Measurements from ENCODE around the gene CYLC2. TPM values are rescaled to one million over a fixed set of nuclear protein-coding genes. Genes with fewer than 3 reads are reported as not detected.

The CYLC2 gene
- polyA plus RNA-seq, 4 donors = not detected

GRCh38 chr9:102986425-102986824 lies 8.7 kb upstream of the CYLC2 start:
- no peaks in the 10 kb centered on the region for H3K4me1 ChIP-seq (ENCODE audit: control insufficient read depth in 3 of 3, insufficient read depth in 2 of 3, low read depth in 1 of 3, low read length in 2 of 3)
- WGBS, 3 donors = 77 to 95% (median 88%) methylated on average over 1 of the region's 1 CpG
- H3K4me3 ChIP-seq (ENCODE audit: low read depth in 1 of 3, low read length in 3 of 3) = no peak overlapping the region
- H3K27me3 ChIP-seq (ENCODE audit: control insufficient read depth in 3 of 3, insufficient read depth in 3 of 3, low read length in 3 of 3) = no peaks in the 10 kb centered on the region
- H3K36me3 ChIP-seq (ENCODE audit: control insufficient read depth in 3 of 3, insufficient read depth in 2 of 3, low read depth in 1 of 3, low read length in 3 of 3) = no peaks in the 10 kb centered on the region
- DNase-seq (no peak), FAIRE-seq (no peak)
- H3K27ac ChIP-seq (ENCODE audit: low read depth in 1 of 3, low read length in 2 of 3) = no peak overlapping the region
- H3K9me3 ChIP-seq (ENCODE audit: control insufficient read depth in 2 of 2, insufficient read depth in 1 of 2, low read depth in 1 of 2, low read length in 1 of 2) = no peaks in the 10 kb centered on the region

DNA sequence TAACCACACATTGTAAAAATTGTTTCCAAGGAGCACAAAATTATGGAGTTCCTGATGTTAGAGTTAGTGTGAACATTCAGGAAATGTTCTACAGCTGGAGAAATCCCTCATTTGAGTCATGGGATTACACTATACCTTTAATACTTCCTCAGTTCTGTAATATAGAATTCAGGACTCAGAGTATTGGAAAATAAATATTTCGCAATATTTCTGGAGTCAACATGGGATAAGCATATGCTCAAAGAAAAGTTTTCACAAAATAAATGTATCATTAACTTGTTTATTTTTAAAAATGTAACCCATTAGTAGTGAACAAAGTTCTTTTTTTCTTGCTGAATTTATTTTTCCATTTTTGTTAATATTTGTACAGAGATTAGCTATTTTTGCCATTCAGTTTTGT lies 8.6 kb downstream of the CYLC2 start:
- Histone ChIP-seq H3K4me1 (ENCODE audit: control insufficient read depth in 3 of 3, insufficient read depth in 2 of 3, low read depth in 1 of 3, low read length in 2 of 3) (no peaks in the 10 kb centered on the region), H3K4me3 (ENCODE audit: low read depth in 1 of 3, low read length in 3 of 3) (no peak overlapping the region), H3K36me3 (ENCODE audit: control insufficient read depth in 3 of 3, insufficient read depth in 2 of 3, low read depth in 1 of 3, low read length in 3 of 3) (no peaks in the 10 kb centered on the region), H3K9me3 (ENCODE audit: control insufficient read depth in 2 of 2, insufficient read depth in 1 of 2, low read depth in 1 of 2, low read length in 1 of 2) (no peaks in the 10 kb centered on the region), H3K27ac (ENCODE audit: low read depth in 1 of 3, low read length in 2 of 3) (no peak overlapping the region), H3K27me3 (ENCODE audit: control insufficient read depth in 3 of 3, insufficient read depth in 3 of 3, low read length in 3 of 3) (no peaks in the 10 kb centered on the region)
- FAIRE-seq (no peak), DNase-seq (no peak)
- 82 to 97% (median 89%) methylated on average over 1 of the region's 1 CpG for WGBS, 3 donors

- no peak overlapping the region for H3K4me3 ChIP-seq (ENCODE audit: low read depth in 1 of 3, low read length in 3 of 3)
- H3K9me3 ChIP-seq (ENCODE audit: control insufficient read depth in 2 of 2, insufficient read depth in 1 of 2, low read depth in 1 of 2, low read length in 1 of 2) = no peaks in the 10 kb centered on the region
- no peaks in the 10 kb centered on the region for H3K4me1 ChIP-seq (ENCODE audit: control insufficient read depth in 3 of 3, insufficient read depth in 2 of 3, low read depth in 1 of 3, low read length in 2 of 3)
- FAIRE-seq (no peak), DNase-seq (no peak)
- H3K27me3 ChIP-seq (ENCODE audit: control insufficient read depth in 3 of 3, insufficient read depth in 3 of 3, low read length in 3 of 3) = no peaks in the 10 kb centered on the region
- no peak overlapping the region for H3K27ac ChIP-seq (ENCODE audit: low read depth in 1 of 3, low read length in 2 of 3)
- no peaks in the 10 kb centered on the region for H3K36me3 ChIP-seq (ENCODE audit: control insufficient read depth in 3 of 3, insufficient read depth in 2 of 3, low read depth in 1 of 3, low read length in 3 of 3)
- WGBS, 3 donors = 92 to 99% (median 98%) methylated on average over 3 of the region's 3 CpGs
Observed at GRCh38 chr9:103014242-103014641, 19.1 kb downstream of the CYLC2 start.

DNA sequence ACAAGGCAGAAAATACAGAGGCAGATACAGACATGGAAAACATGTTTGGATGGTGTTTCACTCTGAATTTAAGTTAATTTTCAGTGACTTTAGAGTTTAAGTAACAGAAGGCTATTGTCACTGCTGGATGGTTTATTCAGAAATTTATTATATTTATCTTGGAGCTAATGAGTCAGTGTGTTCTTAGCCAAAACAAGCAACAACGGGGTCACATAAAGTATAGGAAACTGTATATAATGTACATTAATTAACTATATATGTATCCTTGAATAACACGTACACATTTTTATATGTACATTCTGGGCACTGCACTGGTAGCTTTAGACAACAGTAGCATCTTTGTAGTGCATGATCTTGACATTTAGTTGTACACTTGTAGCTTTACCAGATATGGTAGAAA lies 30.7 kb downstream of the CYLC2 start:
- Histone ChIP-seq H3K27ac (ENCODE audit: low read depth in 1 of 3, low read length in 2 of 3) (no peak overlapping the region), H3K9me3 (ENCODE audit: control insufficient read depth in 2 of 2, insufficient read depth in 1 of 2, low read depth in 1 of 2, low read length in 1 of 2) (peaks cover 0 to 6% of the 10 kb centered on the region in 2 donors), H3K36me3 (ENCODE audit: control insufficient read depth in 3 of 3, insufficient read depth in 2 of 3, low read depth in 1 of 3, low read length in 3 of 3) (no peaks in the 10 kb centered on the region), H3K4me1 (ENCODE audit: control insufficient read depth in 3 of 3, insufficient read depth in 2 of 3, low read depth in 1 of 3, low read length in 2 of 3) (no peaks in the 10 kb centered on the region), H3K27me3 (ENCODE audit: control insufficient read depth in 3 of 3, insufficient read depth in 3 of 3, low read length in 3 of 3) (no peaks in the 10 kb centered on the region), H3K4me3 (ENCODE audit: low read depth in 1 of 3, low read length in 3 of 3) (no peak overlapping the region)
- 52 to 62% (median 58%) methylated on average over 2 of the region's 2 CpGs for WGBS, 3 donors
- FAIRE-seq = no peak
- no peak for DNase-seq

DNA sequence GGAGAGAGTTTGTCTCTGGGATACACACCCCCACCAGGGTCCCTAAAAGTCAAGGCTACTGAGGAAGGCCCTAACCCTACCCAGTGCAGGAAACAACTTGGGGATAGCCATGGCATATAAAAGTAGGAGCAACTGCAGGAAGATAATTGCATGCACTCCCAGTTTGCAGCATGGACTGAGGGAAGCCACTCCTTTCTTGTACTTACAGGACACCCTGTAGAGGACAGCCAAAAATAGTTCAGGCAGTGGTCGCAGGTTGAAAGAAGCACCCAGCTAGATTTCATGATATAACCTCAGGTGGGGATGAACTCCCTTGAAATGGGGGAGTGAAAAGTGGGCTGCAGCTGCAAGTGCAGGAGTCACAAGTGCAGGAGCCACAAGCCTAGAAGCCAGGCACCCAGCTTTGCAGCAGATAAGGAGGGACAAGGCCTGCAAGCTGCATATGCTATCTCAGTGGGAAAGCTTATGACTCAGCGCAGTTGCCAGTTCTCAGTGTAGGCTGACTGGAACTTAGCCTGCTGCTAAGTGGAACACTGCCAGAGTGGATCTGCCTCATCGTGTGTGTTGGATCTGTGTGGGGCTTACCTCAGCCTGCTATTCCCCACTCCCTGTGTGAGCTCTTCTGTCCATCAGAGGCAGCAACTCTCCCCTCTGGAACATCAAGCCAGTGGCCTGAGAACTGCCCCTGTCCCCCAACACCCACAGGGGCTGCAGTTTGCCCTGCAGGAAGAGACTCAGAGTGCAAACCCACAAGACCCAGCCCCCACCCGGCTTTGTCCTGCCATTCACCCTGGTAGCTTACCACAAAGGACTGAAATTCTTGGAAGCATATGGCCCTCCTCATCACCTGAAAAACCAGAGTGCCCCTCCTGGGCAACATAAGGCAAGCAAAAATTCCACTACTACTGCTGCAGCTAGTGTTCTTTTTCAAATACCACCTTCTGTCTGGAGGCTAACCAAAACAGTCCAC lies 42.7 kb downstream of the CYLC2 start:
- no peaks in the 10 kb centered on the region for H3K36me3 ChIP-seq (ENCODE audit: control insufficient read depth in 3 of 3, insufficient read depth in 2 of 3, low read depth in 1 of 3, low read length in 3 of 3)
- no peak for FAIRE-seq
- peaks cover 0 to 6% of the 10 kb centered on the region in 2 donors for H3K9me3 ChIP-seq (ENCODE audit: control insufficient read depth in 2 of 2, insufficient read depth in 1 of 2, low read depth in 1 of 2, low read length in 1 of 2)
- no peak for DNase-seq
- no peak overlapping the region for H3K27ac ChIP-seq (ENCODE audit: low read depth in 1 of 3, low read length in 2 of 3)
- 70 to 85% (median 76%) methylated on average over 4 of the region's 4 CpGs for WGBS, 3 donors
- no peaks in the 10 kb centered on the region for H3K4me1 ChIP-seq (ENCODE audit: control insufficient read depth in 3 of 3, insufficient read depth in 2 of 3, low read depth in 1 of 3, low read length in 2 of 3)
- no peak overlapping the region for H3K4me3 ChIP-seq (ENCODE audit: low read depth in 1 of 3, low read length in 3 of 3)
- no peaks in the 10 kb centered on the region for H3K27me3 ChIP-seq (ENCODE audit: control insufficient read depth in 3 of 3, insufficient read depth in 3 of 3, low read length in 3 of 3)

GRCh38 chr9:103041961-103042360 lies 46.8 kb downstream of the CYLC2 start:
- DNase-seq (no peak), FAIRE-seq (no peak)
- Histone ChIP-seq H3K4me3 (ENCODE audit: low read depth in 1 of 3, low read length in 3 of 3) (no peak overlapping the region), H3K4me1 (ENCODE audit: control insufficient read depth in 3 of 3, insufficient read depth in 2 of 3, low read depth in 1 of 3, low read length in 2 of 3) (no peaks in the 10 kb centered on the region), H3K9me3 (ENCODE audit: control insufficient read depth in 2 of 2, insufficient read depth in 1 of 2, low read depth in 1 of 2, low read length in 1 of 2) (peaks cover 0 to 6% of the 10 kb centered on the region in 2 donors), H3K36me3 (ENCODE audit: control insufficient read depth in 3 of 3, insufficient read depth in 2 of 3, low read depth in 1 of 3, low read length in 3 of 3) (no peaks in the 10 kb centered on the region), H3K27me3 (ENCODE audit: control insufficient read depth in 3 of 3, insufficient read depth in 3 of 3, low read length in 3 of 3) (no peaks in the 10 kb centered on the region), H3K27ac (ENCODE audit: low read depth in 1 of 3, low read length in 2 of 3) (no peak overlapping the region)
- WGBS, 3 donors = 67 to 77% (median 69%) methylated on average over 3 of the region's 3 CpGs
